ENCODE results near the gene SPECC1L.
"Not testable (repeated sequence)": the region's sequence is repeated elsewhere in the genome, so short reads cannot be mapped to it uniquely, and the experiment has no call there.

Gene SPECC1L

GRCh38 chr22:24236656-24237055, 34.0 kb upstream of the SPECC1L start:
- DNase-seq (ENCODE audit: low read depth in 1 of 2, low spot score in 1 of 2), result no peak
- Histone ChIP-seq H3K27ac (replicated peaks) (no peak overlapping the region), H3K4me3 (replicated peaks; ENCODE audit: insufficient read depth, low read length) (no peak overlapping the region), H3K27me3 (ENCODE audit: insufficient read depth, poor library complexity, severe bottlenecking) (no peaks in the 10 kb centered on the region)
- TF ChIP-seq SPI1 (IDR thresholded peaks at IDR 0.05; ENCODE audit: borderline replicate concordance, low read depth) (no peak), REST (IDR thresholded peaks at IDR 0.05; ENCODE audit: insufficient replicate concordance, low read depth) (no peak), CTCF (IDR thresholded peaks at IDR 0.05; ENCODE audit: insufficient read depth, low read length) (no peak), POLR2AphosphoS5 (IDR thresholded peaks at IDR 0.05; ENCODE audit: low read depth) (no peak)

- H3K27me3 ChIP-seq (ENCODE audit: insufficient read depth, poor library complexity, severe bottlenecking); DNase-seq (ENCODE audit: low read depth in 1 of 2, low spot score in 1 of 2); H3K4me3 ChIP-seq (replicated peaks; ENCODE audit: insufficient read depth, low read length); H3K27ac ChIP-seq (replicated peaks): not testable (repeated sequence)
Measured at GRCh38 chr22:24238101-24238694, 32.4 kb upstream of the SPECC1L start.

GRCh38 chr22:24240381-24240780, 30.2 kb upstream of the SPECC1L start:
- DNase-seq (ENCODE audit: low read depth in 1 of 2, low spot score in 1 of 2), result no peak
- Histone ChIP-seq H3K27ac (replicated peaks) (no peak overlapping the region), H3K27me3 (ENCODE audit: insufficient read depth, poor library complexity, severe bottlenecking) (no peaks in the 10 kb centered on the region), H3K4me3 (replicated peaks; ENCODE audit: insufficient read depth, low read length) (no peak overlapping the region)
- TF ChIP-seq POLR2AphosphoS5 (IDR thresholded peaks at IDR 0.05; ENCODE audit: low read depth), result no peak
- no peak for TF ChIP-seq SPI1 (IDR thresholded peaks at IDR 0.05; ENCODE audit: borderline replicate concordance, low read depth)
- TF ChIP-seq CTCF (IDR thresholded peaks at IDR 0.05; ENCODE audit: insufficient read depth, low read length), result no peak
- no peak for TF ChIP-seq GABPA (IDR thresholded peaks at IDR 0.05; ENCODE audit: low read depth)
- no peak for TF ChIP-seq REST (IDR thresholded peaks at IDR 0.05; ENCODE audit: insufficient replicate concordance, low read depth)

- not testable (repeated sequence) for H3K4me3 ChIP-seq (replicated peaks; ENCODE audit: insufficient read depth, low read length); H3K27me3 ChIP-seq (ENCODE audit: insufficient read depth, poor library complexity, severe bottlenecking); DNase-seq (ENCODE audit: low read depth in 1 of 2, low spot score in 1 of 2); H3K27ac ChIP-seq (replicated peaks)
Measured at GRCh38 chr22:24240985-24241692, 29.5 kb upstream of the SPECC1L start.

- not testable (repeated sequence) for H3K4me3 ChIP-seq (replicated peaks; ENCODE audit: insufficient read depth, low read length); H3K27ac ChIP-seq (replicated peaks)
Measured at GRCh38 chr22:24243417-24243816, 27.2 kb upstream of the SPECC1L start.

More at GRCh38 chr22:24243417-24243816, 27.2 kb upstream of the SPECC1L start:
- DNase-seq (ENCODE audit: low read depth in 1 of 2, low spot score in 1 of 2); H3K27me3 ChIP-seq (ENCODE audit: insufficient read depth, poor library complexity, severe bottlenecking): not testable (repeated sequence)
